Measurements from ENCODE around the gene CDC42BPA.

- no peak for TF ChIP-seq CTCF (IDR thresholded peaks at IDR 0.05)
- no peak for TF ChIP-seq POLR2AphosphoS5 (IDR thresholded peaks at IDR 0.05)
- no peak for TF ChIP-seq POLR2A (IDR thresholded peaks at IDR 0.05)
Observed at GRCh38 chr1:227212164-227212563, 106.1 kb downstream of the CDC42BPA start.

All from stomach (tissue), 4 donors.